OCI-LY1 (cell line): ENCODE measurements around the gene FCHO1.
"Not testable (repeated sequence)": the region's sequence is repeated elsewhere in the genome, so short reads cannot be mapped to it uniquely, and the experiment has no call there.

Experiments
- H2AFZ ChIP-seq: fragments of 200-600 bp; sonication (generic), shearing (Covaris generic); 2 replicates; pipeline ENCODE4 v1.6.0; 2014; ENCODE audit warnings: antibody characterized with exemption, mild to moderate bottlenecking, low read length
- H3F3A ChIP-seq: fragments of 200-600 bp; sonication (generic), shearing (Covaris generic); 2 replicates; pipeline ENCODE4 v1.6.0; 2014; ENCODE audit warnings: mild to moderate bottlenecking, antibody characterized with exemption, low read length, moderate library complexity; ENCODE audit not compliant: insufficient read depth
- H3K27ac ChIP-seq: fragments of 200-600 bp; sonication (generic); 2 replicates; pipeline ENCODE4 v1.5.1; 2014; ENCODE audit warnings: low read length, mixed run types, mild to moderate bottlenecking, low read depth; ENCODE audit not compliant: poor library complexity, severe bottlenecking
- H3K27me3 ChIP-seq: fragments of 200-600 bp; sonication (generic); 2 replicates; pipeline ENCODE4 v1.6.0; 2014; ENCODE audit warnings: antibody characterized with exemption, mild to moderate bottlenecking, low read length, moderate library complexity; ENCODE audit not compliant: insufficient read depth
- H3K36me3 ChIP-seq: fragments of 200-600 bp; sonication (generic); 2 replicates; pipeline ENCODE4 v1.6.1; 2014; ENCODE audit warnings: mild to moderate bottlenecking, antibody characterized with exemption, low read length, moderate library complexity, mixed read lengths; ENCODE audit not compliant: insufficient read depth
- H3K4me1 ChIP-seq: fragments of 200-600 bp; sonication (generic); 2 replicates; pipeline ENCODE4 v1.5.1; 2014; ENCODE audit warnings: mild to moderate bottlenecking, low read length, moderate library complexity; ENCODE audit not compliant: insufficient read depth, severe bottlenecking
- H3K4me2 ChIP-seq: fragments of 200-600 bp; sonication (generic), shearing (Covaris generic); 2 replicates; pipeline ENCODE4 v1.6.1; 2014; ENCODE audit warnings: low read length
- H3K4me3 ChIP-seq: fragments of 200-600 bp; sonication (generic); 2 replicates; pipeline ENCODE4 v1.5.1; 2014; ENCODE audit warnings: low read length, low read depth, mild to moderate bottlenecking, mixed read lengths; ENCODE audit not compliant: poor library complexity, severe bottlenecking
- H3K79me2 ChIP-seq: fragments of 200-600 bp; shearing (Covaris generic); 2 replicates; pipeline ENCODE4 v1.6.1; 2016; ENCODE audit warnings: mixed run types, low read length, mixed read lengths; ENCODE audit not compliant: insufficient read depth
- H3K9ac ChIP-seq: fragments of 200-600 bp; sonication (generic), shearing (Covaris generic); 2 replicates; pipeline ENCODE4 v1.6.1; 2014; ENCODE audit warnings: mild to moderate bottlenecking, low read length, mixed read lengths
- H3K9me2 ChIP-seq: fragments of 200-600 bp; sonication (generic), shearing (Covaris generic); 2 replicates; pipeline ENCODE4 v1.6.1; 2014; ENCODE audit warnings: low read depth, mild to moderate bottlenecking, low read length, mixed read lengths
- H3K9me3 ChIP-seq: fragments of 200-600 bp; shearing (Covaris generic); 2 replicates; pipeline ENCODE4 v1.6.1; 2014; ENCODE audit warnings: low read length, mixed read lengths
- H4K20me1 ChIP-seq: fragments of 200-600 bp; sonication (generic), shearing (Covaris generic); 2 replicates; pipeline ENCODE4 v1.6.0; 2016; ENCODE audit warnings: mild to moderate bottlenecking, low read length; ENCODE audit not compliant: insufficient read depth
- EZH2 ChIP-seq: fragments of 200-600 bp; sonication (generic), shearing (Covaris generic); IDR thresholded peaks from 2 replicates; pipeline ENCODE4 v1.8.0; 2017; ENCODE audit warnings: borderline replicate concordance, mixed run types, mild to moderate bottlenecking, antibody characterized with exemption, low read length, moderate library complexity, mixed read lengths
- TF ChIP-seq, protein P1 (sequence below): fragments of 200-600 bp; sonication (generic), shearing (Covaris generic); IDR thresholded peaks from 2 replicates; pipeline ENCODE4 v1.5.1; 2017; ENCODE audit warnings: mild to moderate bottlenecking, antibody characterized with exemption, low read length, moderate library complexity, mixed read lengths

The FCHO1 gene

DNA sequence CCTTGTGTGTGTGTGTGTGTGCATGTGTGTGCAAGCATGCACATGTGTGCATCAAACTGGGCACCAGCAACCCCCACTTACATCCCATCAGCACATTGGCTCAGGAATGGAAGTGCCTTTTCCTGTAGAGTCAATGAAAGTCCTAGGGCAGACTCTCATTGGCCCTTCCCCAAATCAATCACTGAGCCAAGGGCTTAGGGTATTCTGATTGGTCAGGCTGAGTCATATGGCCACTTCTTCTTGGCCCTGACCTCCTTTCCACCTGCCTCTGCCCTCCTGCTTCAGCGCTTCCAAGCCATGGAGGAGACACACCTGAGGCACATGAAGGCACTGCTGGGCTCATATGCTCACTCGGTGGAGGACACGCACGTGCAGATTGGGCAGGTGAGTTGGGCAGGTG is 20.9 kb downstream of the FCHO1 start:
- H2AFZ ChIP-seq: no peak overlapping the region
- no peak overlapping the region for H3K4me3 ChIP-seq
- H3K79me2 ChIP-seq: no peaks in the 10 kb centered on the region
- no peaks in the 10 kb centered on the region for H4K20me1 ChIP-seq
- H3F3A ChIP-seq: no peaks in the 10 kb centered on the region
- H3K4me2 ChIP-seq: no peak overlapping the region
- H3K36me3 ChIP-seq: peaks cover 74% of the 10 kb centered on the region
- no peaks in the 10 kb centered on the region for H3K9me2 ChIP-seq
- no peaks in the 10 kb centered on the region for H3K9me3 ChIP-seq
- peaks cover 12% of the 10 kb centered on the region for H3K4me1 ChIP-seq
- no peak overlapping the region for H3K27ac ChIP-seq
- TF ChIP-seq, protein P1, sequence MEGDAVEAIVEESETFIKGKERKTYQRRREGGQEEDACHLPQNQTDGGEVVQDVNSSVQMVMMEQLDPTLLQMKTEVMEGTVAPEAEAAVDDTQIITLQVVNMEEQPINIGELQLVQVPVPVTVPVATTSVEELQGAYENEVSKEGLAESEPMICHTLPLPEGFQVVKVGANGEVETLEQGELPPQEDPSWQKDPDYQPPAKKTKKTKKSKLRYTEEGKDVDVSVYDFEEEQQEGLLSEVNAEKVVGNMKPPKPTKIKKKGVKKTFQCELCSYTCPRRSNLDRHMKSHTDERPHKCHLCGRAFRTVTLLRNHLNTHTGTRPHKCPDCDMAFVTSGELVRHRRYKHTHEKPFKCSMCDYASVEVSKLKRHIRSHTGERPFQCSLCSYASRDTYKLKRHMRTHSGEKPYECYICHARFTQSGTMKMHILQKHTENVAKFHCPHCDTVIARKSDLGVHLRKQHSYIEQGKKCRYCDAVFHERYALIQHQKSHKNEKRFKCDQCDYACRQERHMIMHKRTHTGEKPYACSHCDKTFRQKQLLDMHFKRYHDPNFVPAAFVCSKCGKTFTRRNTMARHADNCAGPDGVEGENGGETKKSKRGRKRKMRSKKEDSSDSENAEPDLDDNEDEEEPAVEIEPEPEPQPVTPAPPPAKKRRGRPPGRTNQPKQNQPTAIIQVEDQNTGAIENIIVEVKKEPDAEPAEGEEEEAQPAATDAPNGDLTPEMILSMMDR: no peak
- TF ChIP-seq EZH2: no peak
- no peaks in the 10 kb centered on the region for H3K27me3 ChIP-seq
- no peak overlapping the region for H3K9ac ChIP-seq

GRCh38 chr19:17775245-17775927 is 24.1 kb downstream of the FCHO1 start:
- H3F3A ChIP-seq: no peaks in the 10 kb centered on the region
- H3K4me2 ChIP-seq: no peak overlapping the region

GRCh38 chr19:17775991-17776803 is 24.9 kb downstream of the FCHO1 start:
- Histone ChIP-seq H3K4me1 (peaks cover 12% of the 10 kb centered on the region), H3K27me3 (no peaks in the 10 kb centered on the region), H3K4me3 (no peak overlapping the region), H3K9me2 (no peaks in the 10 kb centered on the region), H4K20me1 (no peaks in the 10 kb centered on the region), H3K9ac (no peak overlapping the region; the same call in 1 of the 2 replicates), H3K4me2 (no peak overlapping the region), H3K79me2 (no peaks in the 10 kb centered on the region), H3K36me3 (peaks cover 61% of the 10 kb centered on the region), H2AFZ (no peak overlapping the region), H3K27ac (peak overlapping the region; percentile 73), H3K9me3 (no peaks in the 10 kb centered on the region), H3F3A (no peaks in the 10 kb centered on the region)
- TF ChIP-seq, protein P1: no peak
- TF ChIP-seq EZH2: no peak

More at GRCh38 chr19:17775245-17775927, 24.1 kb downstream of the FCHO1 start:
- Histone ChIP-seq H3K9me2 (no peaks in the 10 kb centered on the region), H2AFZ (no peak overlapping the region), H3K27ac (peak overlapping the region; percentile 73), H3K9me3 (no peaks in the 10 kb centered on the region), H4K20me1 (no peaks in the 10 kb centered on the region), H3K4me3 (no peak overlapping the region), H3K79me2 (no peaks in the 10 kb centered on the region), H3K4me1 (peaks cover 12% of the 10 kb centered on the region), H3K27me3 (no peaks in the 10 kb centered on the region), H3K36me3 (peaks cover 66% of the 10 kb centered on the region), H3K9ac (no peak overlapping the region)
- TF ChIP-seq EZH2: no peak
- TF ChIP-seq, protein P1: peak; percentile 85

DNA sequence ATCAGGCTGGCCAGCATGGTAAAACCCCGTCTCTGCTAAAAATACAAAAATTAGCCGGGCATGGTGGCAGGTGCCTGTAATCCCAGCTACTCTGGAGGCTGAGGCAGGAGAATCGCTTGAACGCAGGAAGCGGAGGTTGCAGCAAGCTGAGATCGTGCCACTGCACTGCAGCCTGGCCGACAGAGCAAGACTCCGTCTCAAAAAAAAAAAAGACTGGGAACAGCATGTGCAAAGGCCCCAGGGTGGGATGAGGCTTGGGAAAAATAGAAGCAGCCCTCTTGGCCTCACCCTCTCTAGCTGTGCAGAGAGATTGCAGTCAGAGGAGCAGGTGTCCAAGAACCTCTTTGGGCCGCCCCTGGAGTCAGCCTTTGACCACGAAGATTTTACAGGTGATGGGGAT is 26.6 kb downstream of the FCHO1 start:
- peaks cover 60% of the 10 kb centered on the region for H3K36me3 ChIP-seq

More for the DNA sequence above, 26.6 kb downstream of the FCHO1 start:
- H3K27me3 ChIP-seq, H3K79me2 ChIP-seq, H3K4me3 ChIP-seq, H4K20me1 ChIP-seq, H3K27ac ChIP-seq, H3K9ac ChIP-seq, H3K4me2 ChIP-seq, H2AFZ ChIP-seq, H3K9me3 ChIP-seq, H3F3A ChIP-seq, H3K9me2 ChIP-seq: not testable (repeated sequence)
- H3K4me1 ChIP-seq: peaks cover 12% of the 10 kb centered on the region
